Activated T-cell treated with anti-CD3 and anti-CD28 coated beads, Interleukin-2, amount 50 U/mL, for 24 hours (primary cell): ENCODE results near the gene TSPOAP1.

ENCODE experiments used
- DNase-seq: peaks from one replicate; pipeline ENCODE4 v3.0.0-alpha.2; 2020
- H3K27ac Mint-ChIP-seq: 2 replicates; pipeline ENCODE4 v1.8.0; 2020; ENCODE audit warnings: mild to moderate bottlenecking, mixed read lengths
- H3K27me3 Mint-ChIP-seq: 2 replicates; pipeline ENCODE4 v1.8.0; 2020; ENCODE audit warnings: mixed read lengths
- H3K36me3 Mint-ChIP-seq: 2 replicates; pipeline ENCODE4 v1.8.0; 2020; ENCODE audit warnings: low read depth, mixed read lengths
- H3K4me1 Mint-ChIP-seq: 2 replicates; pipeline ENCODE4 v1.8.0; 2020; ENCODE audit warnings: low read depth, mixed read lengths
- H3K4me3 Mint-ChIP-seq: 2 replicates; pipeline ENCODE4 v1.8.0; 2020; ENCODE audit warnings: mild to moderate bottlenecking, moderate library complexity, mixed read lengths
- H3K9me3 Mint-ChIP-seq: 2 replicates; pipeline ENCODE4 v1.8.0; 2020; ENCODE audit warnings: mixed read lengths

Gene TSPOAP1

DNA sequence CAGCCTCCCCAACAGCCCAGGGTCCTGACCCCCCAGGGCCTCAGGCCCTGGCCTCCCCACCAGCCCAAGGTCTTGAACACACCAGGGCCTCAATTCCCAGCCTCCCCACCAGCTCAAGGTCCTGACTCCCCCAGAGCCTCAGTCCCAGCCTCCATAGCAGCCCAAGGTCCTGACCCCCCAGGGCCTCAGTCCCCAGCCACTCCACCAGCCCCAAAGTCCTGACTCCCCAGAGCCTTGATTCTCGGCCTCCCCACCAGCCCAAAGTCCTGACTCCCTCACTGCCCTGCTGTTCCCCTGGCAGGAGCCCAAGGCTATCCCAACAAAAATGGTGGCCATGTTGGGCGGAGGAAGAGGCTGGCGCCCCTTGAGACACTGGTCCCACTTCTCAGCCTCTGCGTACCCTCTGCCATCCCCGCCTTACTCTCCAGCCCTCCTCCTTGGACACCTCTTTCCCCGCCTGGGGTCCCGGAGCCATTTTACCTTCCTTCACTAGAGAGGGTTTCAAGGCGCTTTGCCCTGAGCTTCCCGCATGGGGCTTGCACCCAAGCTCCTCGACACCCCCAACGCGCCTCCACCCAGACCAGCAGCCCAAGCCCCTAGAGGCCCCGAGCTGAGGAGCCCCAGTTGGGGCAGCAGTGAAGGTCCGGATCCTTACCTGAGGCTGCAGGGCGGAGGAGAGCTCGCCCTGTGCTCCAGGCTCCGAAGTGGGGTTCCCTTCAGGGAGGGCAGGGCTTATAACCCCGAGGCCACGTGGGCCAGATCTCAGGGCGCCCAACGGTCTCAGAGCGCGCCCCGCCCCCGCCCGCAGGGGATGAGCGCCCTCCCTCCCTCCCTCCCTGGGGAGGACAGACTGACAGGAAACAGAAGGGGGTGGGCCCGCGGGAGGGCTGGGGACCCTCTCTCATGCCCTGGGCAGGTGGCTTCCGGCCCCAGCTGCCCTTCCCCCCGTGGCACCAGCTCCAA lies 3.5 kb upstream of the TSPOAP1 start:
- Mint-ChIP-seq H3K27me3 (peaks cover 4% of the 10 kb centered on the region), H3K4me3 (peak overlapping the region; percentile 99), H3K36me3 (peaks cover 66% of the 10 kb centered on the region), H3K27ac (peak overlapping the region; percentile 100), H3K9me3 (no peaks in the 10 kb centered on the region), H3K4me1 (peaks cover 62% of the 10 kb centered on the region)
- peak; percentile 96 for DNase-seq

DNA sequence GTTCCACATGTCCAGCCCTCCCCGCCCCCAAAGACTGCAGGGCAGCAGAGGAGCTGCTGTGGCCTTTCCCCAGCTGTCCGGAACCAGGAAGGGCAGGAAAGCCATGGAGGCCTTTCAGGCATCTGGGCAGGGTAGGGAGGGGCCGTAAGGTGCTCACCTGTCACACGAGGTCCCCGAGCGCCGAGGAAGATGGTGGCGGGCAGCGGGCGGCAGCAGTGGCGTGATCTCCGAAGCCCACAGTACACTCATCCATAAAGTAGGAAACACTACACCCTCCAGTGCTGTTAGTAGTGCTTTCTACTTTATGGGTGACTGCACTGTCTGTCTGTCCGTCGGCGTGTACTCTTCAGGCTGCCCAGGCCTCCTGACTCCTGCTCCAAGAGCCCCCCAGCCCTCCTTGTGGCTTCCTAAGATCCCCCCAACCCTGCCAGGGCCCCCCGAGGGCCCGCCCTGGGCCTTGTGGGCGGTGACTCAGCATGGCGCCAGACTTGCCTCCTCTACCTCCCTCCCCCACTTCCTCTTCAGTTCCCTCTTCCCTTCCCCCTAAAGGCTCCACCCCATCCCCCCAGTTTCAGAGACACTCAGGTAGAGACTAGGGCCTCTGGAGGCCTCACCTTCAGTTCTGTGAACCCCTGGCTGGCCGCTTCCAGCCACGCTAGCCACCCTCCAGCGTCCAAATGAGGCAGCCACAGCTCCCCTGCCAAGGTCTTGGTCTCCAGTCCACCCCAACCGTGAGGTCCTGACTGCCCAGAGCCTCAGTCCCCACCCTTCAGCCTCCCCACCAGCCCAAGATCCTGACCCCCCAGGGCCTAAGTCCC lies 2.6 kb upstream of the TSPOAP1 start:
- Mint-ChIP-seq H3K4me3 (peak overlapping the region; percentile 99), H3K36me3 (peaks cover 58% of the 10 kb centered on the region), H3K27me3 (peaks cover 4% of the 10 kb centered on the region), H3K27ac (peak overlapping the region; percentile 100), H3K4me1 (peaks cover 60% of the 10 kb centered on the region), H3K9me3 (no peaks in the 10 kb centered on the region)
- peak; percentile 90 for DNase-seq

DNA sequence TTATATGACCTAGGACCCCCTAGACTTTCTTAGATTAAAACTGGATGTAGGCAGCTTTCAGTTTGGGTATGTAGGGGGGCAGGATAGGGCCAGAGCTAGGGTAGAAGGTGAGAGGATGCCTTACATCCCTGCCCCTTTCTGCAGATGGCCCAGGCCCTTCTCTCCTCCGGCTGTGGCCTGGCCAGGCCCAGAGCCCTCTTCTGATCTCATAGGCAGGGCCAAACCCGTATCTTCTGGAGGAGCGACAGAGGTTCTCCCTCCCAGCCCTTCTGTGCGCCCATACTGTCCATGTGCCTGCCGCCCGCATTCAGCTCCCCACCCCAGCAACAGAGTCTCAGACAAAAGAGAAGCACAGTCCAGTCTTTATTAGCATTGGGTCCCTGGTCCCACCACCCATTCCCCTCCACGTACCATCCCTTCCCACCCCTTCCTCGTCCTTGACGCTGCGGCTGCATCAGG lies 2.0 kb upstream of the TSPOAP1 start:
- peak overlapping the region; percentile 100 for H3K27ac Mint-ChIP-seq
- no peaks in the 10 kb centered on the region for H3K9me3 Mint-ChIP-seq
- peaks cover 60% of the 10 kb centered on the region for H3K4me1 Mint-ChIP-seq
- peak; percentile 74 for DNase-seq
- H3K36me3 Mint-ChIP-seq, result peaks cover 55% of the 10 kb centered on the region
- peak overlapping the region; percentile 99 for H3K4me3 Mint-ChIP-seq
- peaks cover 4% of the 10 kb centered on the region for H3K27me3 Mint-ChIP-seq

DNA sequence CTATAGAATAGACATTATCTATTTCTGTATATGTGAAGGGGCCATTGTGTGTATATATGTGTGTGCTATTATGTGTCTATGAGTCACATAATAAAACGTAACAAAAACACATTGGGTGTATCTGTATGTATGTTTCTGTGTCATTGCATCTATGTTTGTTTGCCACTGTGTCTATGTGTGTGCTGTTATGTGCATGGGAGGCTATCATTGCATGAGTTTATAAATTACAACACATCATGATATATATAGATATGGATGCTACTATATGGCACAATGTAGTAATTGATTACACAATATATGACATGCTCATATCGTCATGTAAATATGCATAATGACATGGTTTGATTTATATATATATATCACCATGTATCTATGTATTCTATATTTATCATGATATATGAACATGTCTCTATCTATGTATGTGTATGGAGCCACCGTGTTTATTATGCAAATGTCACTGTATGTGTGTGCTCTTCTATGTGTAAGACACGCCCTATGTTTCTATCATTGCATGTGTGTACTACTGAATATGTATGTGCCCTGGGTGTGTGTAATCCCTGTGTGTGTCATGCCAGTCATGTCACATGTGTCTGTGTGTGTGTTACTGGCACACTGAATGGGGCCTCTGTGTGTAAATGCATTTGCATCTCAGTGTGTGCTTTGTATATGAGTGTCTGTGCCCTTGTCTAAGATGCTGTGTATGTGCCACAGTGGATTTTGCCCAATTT lies 1.4 kb upstream of the TSPOAP1 start:
- Mint-ChIP-seq H3K4me1 (peaks cover 61% of the 10 kb centered on the region), H3K27ac (peak overlapping the region; percentile 100), H3K9me3 (no peaks in the 10 kb centered on the region), H3K4me3 (peak overlapping the region; percentile 99), H3K36me3 (peaks cover 49% of the 10 kb centered on the region), H3K27me3 (peaks cover 4% of the 10 kb centered on the region)
- no peak for DNase-seq

DNA sequence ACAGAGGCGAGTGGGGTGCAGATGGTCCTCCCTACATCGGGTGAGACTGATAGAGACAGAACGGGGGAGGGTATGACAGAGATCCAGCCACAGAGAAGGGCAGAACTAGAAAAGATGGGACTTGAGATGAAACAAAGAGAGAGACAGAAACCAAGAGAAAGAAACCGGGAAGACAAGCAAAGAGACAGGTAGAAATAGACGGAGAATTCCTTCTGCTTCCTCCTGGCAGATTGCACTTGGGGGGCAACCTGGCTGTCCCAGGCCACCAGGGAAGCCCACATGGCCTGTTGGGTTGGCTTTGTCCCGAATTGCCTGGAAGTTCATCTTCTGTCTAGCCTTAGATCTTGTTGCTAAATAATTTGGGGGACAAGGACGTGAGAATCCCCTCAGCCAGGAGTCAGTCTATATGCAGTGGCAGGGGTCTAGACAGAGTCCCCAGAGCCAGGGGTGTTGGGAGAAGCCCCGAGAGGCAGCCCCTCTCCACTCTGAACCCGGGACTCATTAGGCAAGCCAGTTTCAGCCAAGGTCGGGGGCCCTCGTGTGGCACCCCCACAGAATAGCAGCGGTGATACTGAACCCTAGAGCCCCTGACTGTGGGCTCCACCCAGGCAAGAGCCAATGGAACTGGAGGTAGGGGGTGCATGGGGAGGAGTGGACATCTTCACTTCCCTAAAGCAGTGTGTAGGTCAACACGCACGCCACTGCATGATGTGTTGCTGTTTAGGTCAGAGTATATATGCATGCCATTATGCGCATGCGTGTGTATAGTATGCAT lies 627 bp upstream of the TSPOAP1 start:
- Mint-ChIP-seq H3K9me3 (no peaks in the 10 kb centered on the region), H3K4me3 (peak overlapping the region; percentile 99), H3K36me3 (peaks cover 42% of the 10 kb centered on the region), H3K4me1 (peaks cover 58% of the 10 kb centered on the region), H3K27ac (peak overlapping the region; percentile 96), H3K27me3 (peaks cover 4% of the 10 kb centered on the region)
- DNase-seq, result peak; percentile 93

DNA sequence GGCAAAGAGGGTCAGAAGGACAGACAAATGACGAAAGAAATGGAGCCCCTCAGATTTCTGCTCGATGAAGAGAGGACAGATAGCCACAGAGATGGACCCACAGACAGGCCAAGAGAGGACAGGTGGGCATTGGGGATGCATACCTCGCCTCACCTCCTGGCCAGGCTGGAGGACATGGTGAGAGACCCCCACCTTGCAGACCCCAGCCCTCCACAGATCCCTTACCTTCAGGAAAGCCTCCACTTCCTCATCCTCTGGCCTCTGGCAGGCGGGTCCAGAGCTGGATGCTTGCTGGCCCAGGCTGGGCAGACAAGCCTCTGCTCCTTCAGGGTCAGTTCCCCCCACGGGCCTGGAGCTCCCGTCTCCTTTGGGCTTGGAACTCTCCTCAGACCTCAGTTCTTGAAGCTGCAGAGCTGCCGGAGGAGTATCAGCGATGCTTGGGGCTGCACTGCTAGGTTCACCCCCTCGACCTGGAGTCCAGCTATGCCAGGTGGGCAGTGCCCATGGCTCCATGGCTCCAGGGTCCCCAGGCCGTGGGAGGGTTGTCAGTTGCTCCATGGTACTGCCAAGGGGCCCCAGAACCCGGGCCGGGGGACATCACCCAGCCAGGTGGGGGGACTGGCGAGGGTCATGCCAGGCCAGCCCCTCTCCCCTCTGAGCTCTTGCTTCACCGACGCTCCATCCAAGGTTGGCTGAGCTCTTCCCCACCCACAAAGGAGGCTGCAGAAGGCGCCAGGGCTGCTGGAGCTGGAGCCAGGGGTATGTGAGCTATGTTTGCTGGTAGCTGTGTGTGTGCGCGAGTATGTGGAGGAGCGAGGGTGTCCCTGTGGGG lies 1.0 kb downstream of the TSPOAP1 start:
- peaks cover 56% of the 10 kb centered on the region for H3K4me1 Mint-ChIP-seq
- H3K4me3 Mint-ChIP-seq, result peak overlapping the region; percentile 99
- no peak for DNase-seq
- peaks cover 40% of the 10 kb centered on the region for H3K36me3 Mint-ChIP-seq
- H3K27ac Mint-ChIP-seq, result peak overlapping the region; percentile 96
- H3K27me3 Mint-ChIP-seq, result peaks cover 4% of the 10 kb centered on the region
- H3K9me3 Mint-ChIP-seq, result no peaks in the 10 kb centered on the region

DNA sequence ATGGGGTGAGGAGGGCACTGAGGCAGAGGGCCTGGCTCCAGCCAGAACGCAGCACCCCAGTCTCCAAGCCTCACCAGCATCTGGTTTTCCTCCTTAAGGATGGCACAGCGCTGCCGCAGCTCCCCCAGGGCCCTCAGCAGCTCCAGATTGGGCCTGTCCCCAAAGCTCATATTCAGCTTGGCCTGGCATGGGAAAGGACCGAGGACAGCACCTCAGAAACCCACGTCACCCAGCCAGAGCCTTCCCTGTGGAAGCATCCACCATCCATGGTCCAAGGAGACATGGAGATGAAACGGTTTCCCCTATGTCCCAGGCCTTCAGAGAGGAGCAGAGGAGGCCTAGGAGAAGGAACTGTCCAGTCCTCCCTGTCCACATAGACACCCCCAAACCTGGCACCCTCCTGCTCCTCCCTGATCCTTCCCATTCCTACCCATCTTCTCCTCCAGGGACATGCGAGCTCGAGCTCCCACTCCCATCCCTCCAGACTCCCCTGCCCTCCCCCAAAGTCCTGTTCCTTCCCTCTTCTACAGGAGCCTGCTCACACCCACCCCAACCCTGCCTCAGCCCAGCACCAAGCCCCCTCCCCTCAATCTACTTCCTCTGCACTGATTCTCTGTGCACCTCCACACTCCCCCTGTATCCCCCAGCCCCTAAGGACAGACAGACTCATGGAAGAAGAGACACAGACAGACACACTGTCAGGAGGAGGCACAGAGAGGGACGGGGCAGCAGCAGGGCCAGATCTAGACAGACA lies 1.8 kb downstream of the TSPOAP1 start:
- H3K4me3 Mint-ChIP-seq, result peak overlapping the region; percentile 99
- no peaks in the 10 kb centered on the region for H3K9me3 Mint-ChIP-seq
- H3K27me3 Mint-ChIP-seq, result no peaks in the 10 kb centered on the region
- peak overlapping the region; percentile 93 for H3K27ac Mint-ChIP-seq
- H3K36me3 Mint-ChIP-seq, result peaks cover 42% of the 10 kb centered on the region
- peaks cover 54% of the 10 kb centered on the region for H3K4me1 Mint-ChIP-seq
- no peak for DNase-seq

DNA sequence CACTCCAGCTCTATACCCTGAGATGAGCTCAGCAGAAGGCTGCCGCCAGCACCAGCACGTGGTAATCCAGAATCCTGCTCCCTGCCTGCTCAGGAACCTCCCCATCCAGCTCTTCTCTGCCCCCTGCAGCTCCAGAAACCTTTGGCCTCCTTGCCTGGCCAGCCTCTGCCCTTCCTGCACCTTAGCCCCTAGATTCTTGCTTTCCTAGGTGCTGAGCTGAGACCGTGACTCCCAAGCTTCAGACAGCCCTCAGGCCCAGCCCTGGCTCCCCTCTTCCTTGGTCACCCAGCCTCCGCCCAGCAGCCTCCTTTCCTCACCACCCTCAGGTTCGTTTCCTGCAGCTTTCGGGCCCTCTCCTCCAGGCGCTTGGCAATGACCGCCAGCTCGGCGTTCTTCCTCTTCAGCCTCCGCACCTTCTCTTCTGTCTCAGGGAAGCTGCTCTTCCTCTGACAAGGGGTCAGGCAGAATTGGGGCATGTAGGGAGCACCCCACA lies 2.6 kb downstream of the TSPOAP1 start:
- no peak for DNase-seq
- peak overlapping the region; percentile 99 for H3K4me3 Mint-ChIP-seq
- peak overlapping the region; percentile 93 for H3K27ac Mint-ChIP-seq
- H3K27me3 Mint-ChIP-seq, result no peaks in the 10 kb centered on the region
- peaks cover 41% of the 10 kb centered on the region for H3K36me3 Mint-ChIP-seq
- no peaks in the 10 kb centered on the region for H3K9me3 Mint-ChIP-seq
- H3K4me1 Mint-ChIP-seq, result peaks cover 58% of the 10 kb centered on the region

DNA sequence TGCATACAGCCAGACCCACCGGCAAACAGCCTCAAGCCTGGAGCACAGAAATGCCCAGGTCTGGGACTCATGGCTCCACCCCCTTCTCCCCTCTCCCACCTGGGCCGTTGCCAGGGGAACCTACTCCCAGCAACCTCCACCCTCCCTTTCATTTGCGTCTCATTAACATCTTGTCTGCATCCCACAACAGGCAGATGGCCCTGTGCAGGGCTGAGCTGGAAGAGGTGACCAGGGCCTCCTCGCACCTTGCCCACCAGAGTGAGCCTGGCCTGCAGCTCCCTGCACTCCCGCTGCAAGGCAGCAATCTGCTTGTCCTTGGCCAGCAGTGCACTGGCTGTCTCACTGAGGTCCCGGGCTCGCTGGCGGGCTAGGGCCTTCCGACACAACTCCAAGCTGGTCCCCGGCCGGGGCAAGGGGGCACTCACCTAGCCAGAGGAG lies 3.3 kb downstream of the TSPOAP1 start:
- H3K27me3 Mint-ChIP-seq, result no peaks in the 10 kb centered on the region
- no peaks in the 10 kb centered on the region for H3K9me3 Mint-ChIP-seq
- peak overlapping the region; percentile 99 for H3K4me3 Mint-ChIP-seq
- no peak for DNase-seq
- peaks cover 38% of the 10 kb centered on the region for H3K36me3 Mint-ChIP-seq
- H3K4me1 Mint-ChIP-seq, result peaks cover 56% of the 10 kb centered on the region
- peak overlapping the region; percentile 93 for H3K27ac Mint-ChIP-seq

DNA sequence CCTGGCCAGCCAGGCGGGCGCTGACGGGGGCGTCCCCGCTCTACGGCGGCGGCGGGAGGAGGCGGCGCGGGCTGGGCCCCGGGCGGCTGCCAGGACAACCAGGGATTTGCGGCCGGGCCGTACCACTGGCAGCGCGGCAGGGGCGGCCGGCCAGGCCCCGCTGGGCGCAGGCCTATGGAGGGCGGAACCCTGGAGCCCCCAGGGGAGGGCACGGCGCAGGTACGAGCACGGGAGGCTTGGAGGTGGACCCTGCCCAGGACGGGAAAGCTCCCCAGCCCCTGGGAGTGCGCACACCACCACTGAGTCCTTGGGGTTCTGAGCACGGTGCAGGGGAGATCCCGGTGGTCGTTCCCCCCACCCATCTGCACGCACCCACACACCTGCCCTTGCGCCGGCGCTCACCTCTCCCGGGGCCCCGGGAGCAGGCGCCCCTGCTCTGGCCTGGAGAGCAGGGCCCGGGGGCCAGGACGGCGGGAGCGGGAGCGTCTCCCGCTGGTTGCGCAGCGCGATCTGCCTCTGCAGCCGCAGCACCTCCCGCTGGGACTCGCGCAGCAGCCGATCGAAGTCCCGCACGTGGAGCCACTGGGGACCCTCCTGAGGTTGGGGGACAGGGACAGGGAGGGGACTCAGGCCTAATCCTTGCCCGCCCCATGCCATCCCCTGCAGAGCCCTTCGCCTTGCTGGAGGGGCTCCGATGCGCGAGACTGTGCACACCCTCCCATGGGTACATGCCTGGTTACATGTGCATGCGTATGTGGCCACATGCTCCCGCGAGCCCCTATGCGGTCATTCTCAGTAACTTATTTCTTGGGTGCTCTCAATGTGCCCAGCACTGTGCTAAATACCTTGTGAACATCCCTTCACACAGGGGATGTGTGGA lies 3.9 kb downstream of the TSPOAP1 start:
- Mint-ChIP-seq H3K36me3 (peaks cover 38% of the 10 kb centered on the region), H3K27ac (peak overlapping the region; percentile 93)

DNA sequence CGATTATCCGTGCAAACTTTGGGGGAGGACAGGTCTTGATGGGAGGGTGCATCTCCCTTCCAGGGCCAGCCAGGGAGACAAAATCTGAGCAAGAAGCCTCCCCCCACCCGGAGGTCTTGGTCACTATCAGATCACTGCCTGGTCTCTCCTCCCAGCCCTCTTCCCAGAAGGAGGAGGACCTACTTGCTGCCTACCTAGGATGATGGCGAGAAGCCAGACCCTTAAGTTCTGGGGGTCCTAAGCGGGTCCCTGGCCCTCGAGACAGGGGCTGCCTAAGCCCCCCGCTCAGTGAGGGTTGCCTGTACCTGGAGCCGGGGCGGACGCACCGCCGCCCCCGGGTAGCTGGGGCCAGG lies 4.6 kb downstream of the TSPOAP1 start:
- Mint-ChIP-seq H3K36me3 (peaks cover 41% of the 10 kb centered on the region), H3K9me3 (no peaks in the 10 kb centered on the region), H3K27me3 (no peaks in the 10 kb centered on the region), H3K4me3 (peak overlapping the region; percentile 55), H3K27ac (peak overlapping the region; percentile 91), H3K4me1 (peaks cover 53% of the 10 kb centered on the region)
- DNase-seq, result no peak

More for the DNA sequence above, 3.9 kb downstream of the TSPOAP1 start:
- Mint-ChIP-seq H3K4me1 (peaks cover 56% of the 10 kb centered on the region), H3K9me3 (no peaks in the 10 kb centered on the region), H3K27me3 (no peaks in the 10 kb centered on the region), H3K4me3 (peak overlapping the region; percentile 99)
- peak; percentile 50 for DNase-seq
